H9 (cell line): ENCODE data around the gene SLC4A5. TPM values are rescaled to one million over a fixed set of nuclear protein-coding genes. Genes with fewer than 3 reads are reported as not detected.
A peak's percentile ranks its signal among the peaks of the same experiment; 100 is the strongest.

ENCODE experiments used
- DNase-seq: peaks from one replicate; pipeline ENCODE4 v3.0.0-alpha.2; 2017
- H2AFZ ChIP-seq: one replicate; pipeline ENCODE4 v1.6.1; 2013; ENCODE audit warnings: mild to moderate bottlenecking, low read length, control low read depth, moderate library complexity
- H2AK5ac ChIP-seq: 2 replicates; pipeline ENCODE4 v1.6.1; 2013; ENCODE audit warnings: low read length, control low read depth, mixed read lengths; ENCODE audit not compliant: insufficient read length
- H2BK120ac ChIP-seq: one replicate; pipeline ENCODE4 v1.6.1; 2013; ENCODE audit warnings: low read depth, mild to moderate bottlenecking, low read length, control low read depth, inconsistent platforms; ENCODE audit not compliant: poor library complexity, severe bottlenecking
- H2BK12ac ChIP-seq: 2 replicates; pipeline ENCODE4 v1.6.1; 2013; ENCODE audit warnings: low read length, control low read depth, mixed read lengths, low read depth; ENCODE audit not compliant: insufficient read length
- H2BK15ac ChIP-seq: 2 replicates; pipeline ENCODE4 v1.6.1; 2013; ENCODE audit warnings: low read depth, low read length, control low read depth
- H2BK20ac ChIP-seq: one replicate; pipeline ENCODE4 v1.6.1; 2013; ENCODE audit warnings: low read depth, mild to moderate bottlenecking, low read length, control low read depth, inconsistent platforms; ENCODE audit not compliant: poor library complexity, severe bottlenecking
- H2BK5ac ChIP-seq: 2 replicates; pipeline ENCODE4 v1.6.1; 2013; ENCODE audit warnings: low read length, control low read depth, mixed read lengths; ENCODE audit not compliant: insufficient read length
- H3K14ac ChIP-seq: 2 replicates; pipeline ENCODE4 v1.6.1; 2013; ENCODE audit warnings: low read length, control low read depth; ENCODE audit not compliant: insufficient read depth
- H3K18ac ChIP-seq: 2 replicates; pipeline ENCODE4 v1.6.1; 2013; ENCODE audit warnings: low read depth, mild to moderate bottlenecking, mixed read lengths, low read length, control low read depth; ENCODE audit not compliant: insufficient read length
- H3K23ac ChIP-seq: 2 replicates; pipeline ENCODE4 v1.6.1; 2013; ENCODE audit warnings: low read length, control low read depth, mixed read lengths, low read depth; ENCODE audit not compliant: insufficient read length
- H3K23me2 ChIP-seq: 2 replicates; pipeline ENCODE4 v1.6.1; 2013; ENCODE audit warnings: low read depth, mild to moderate bottlenecking, mixed read lengths, low read length, control low read depth; ENCODE audit not compliant: insufficient read length, poor library complexity, severe bottlenecking
- H3K27ac ChIP-seq: 2 replicates; pipeline ENCODE4 v1.5.1; 2013; ENCODE audit warnings: low read length, control low read depth, mixed read lengths, low read depth; ENCODE audit not compliant: insufficient read length
- H3K27me3 ChIP-seq: 2 replicates; pipeline ENCODE4 v1.6.1; 2013; ENCODE audit warnings: low read length, control low read depth, inconsistent platforms; ENCODE audit not compliant: insufficient read depth
- H3K4ac ChIP-seq: 2 replicates; pipeline ENCODE4 v1.6.1; 2013; ENCODE audit warnings: low read depth, mild to moderate bottlenecking, control low read depth, inconsistent platforms, low read length, moderate library complexity
- H3K4me1 ChIP-seq: 2 replicates; pipeline ENCODE4 v1.6.1; 2013; ENCODE audit warnings: low read length, control low read depth, inconsistent platforms; ENCODE audit not compliant: insufficient read depth
- H3K4me2 ChIP-seq: 2 replicates; pipeline ENCODE4 v1.6.1; 2013; ENCODE audit warnings: low read length, control low read depth, mixed read lengths; ENCODE audit not compliant: insufficient read length, insufficient read depth
- H3K56ac ChIP-seq: 2 replicates; pipeline ENCODE4 v1.6.1; 2013; ENCODE audit warnings: low read depth, mild to moderate bottlenecking, mixed read lengths, low read length, control low read depth; ENCODE audit not compliant: insufficient read length
- H3K79me1 ChIP-seq: 2 replicates; pipeline ENCODE4 v1.6.1; 2013; ENCODE audit warnings: low read depth, mild to moderate bottlenecking, moderate library complexity, low read length, control low read depth, inconsistent platforms; ENCODE audit not compliant: insufficient read depth, poor library complexity, severe bottlenecking
- H3K79me2 ChIP-seq: 2 replicates; pipeline ENCODE4 v1.6.1; 2013; ENCODE audit warnings: low read length, control low read depth, inconsistent platforms; ENCODE audit not compliant: insufficient read depth
- H3K9ac ChIP-seq: 2 replicates; pipeline ENCODE4 v1.6.1; 2013; ENCODE audit warnings: low read length, control low read depth, mixed read lengths; ENCODE audit not compliant: insufficient read length; ENCODE audit errors: extremely low read depth
- H3K9me3 ChIP-seq: one replicate; pipeline ENCODE4 v1.6.1; 2013; ENCODE audit warnings: low read depth, low read length, inconsistent platforms; ENCODE audit not compliant: control insufficient read depth
- H3T11ph ChIP-seq: one replicate; pipeline ENCODE4 v1.6.1; 2013; ENCODE audit warnings: mild to moderate bottlenecking, low read length, control low read depth, inconsistent platforms
- H4K20me1 ChIP-seq: one replicate; pipeline ENCODE4 v1.6.1; 2013; ENCODE audit not compliant: control insufficient read depth, insufficient read length, insufficient read depth
- H4K5ac ChIP-seq: 2 replicates; pipeline ENCODE4 v1.6.1; 2013; ENCODE audit warnings: low read depth, mild to moderate bottlenecking, mixed read lengths, low read length, control low read depth; ENCODE audit not compliant: insufficient read length
- H4K8ac ChIP-seq: replicated peaks from 2 replicates; pipeline ENCODE4 v1.6.1; 2013; ENCODE audit warnings: low read length, control low read depth, mixed read lengths, low read depth; ENCODE audit not compliant: insufficient read length
- H4K91ac ChIP-seq: 2 replicates; pipeline ENCODE4 v1.6.1; 2013; ENCODE audit warnings: low read depth, mild to moderate bottlenecking, moderate library complexity, mixed read lengths, low read length, control low read depth; ENCODE audit not compliant: insufficient read length
- H3K27ac Mint-ChIP-seq, 3 experiments: 2 replicates in 2 of 3; 3 replicates in 1 of 3; pipeline ENCODE4 v1.8.0; 2020 to 2021; ENCODE audit warnings: mixed read lengths in 3 of 3, mild to moderate bottlenecking in 1 of 3, moderate library complexity in 1 of 3
- H3K27me3 Mint-ChIP-seq: 2 replicates; pipeline ENCODE4 v1.8.0; 2021; ENCODE audit warnings: low read depth, mild to moderate bottlenecking, moderate library complexity, mixed read lengths
- H3K36me3 Mint-ChIP-seq, 3 experiments: 2 replicates in 2 of 3; 3 replicates in 1 of 3; pipeline ENCODE4 v1.8.0; 2020 to 2021; ENCODE audit warnings: low read depth in 3 of 3, mixed read lengths in 3 of 3; ENCODE audit not compliant: insufficient read depth in 1 of 3
- H3K4me1 Mint-ChIP-seq, 2 experiments: 2 replicates each; pipeline ENCODE4 v1.8.0; 2020; ENCODE audit warnings: mixed read lengths in 2 of 2
- H3K4me3 Mint-ChIP-seq, 2 experiments: 2 replicates in 1 of 2; 3 replicates in 1 of 2; pipeline ENCODE4 v1.8.0; 2020 to 2021; ENCODE audit warnings: mild to moderate bottlenecking in 2 of 2, mixed read lengths in 2 of 2, moderate library complexity in 1 of 2
- H3K9me3 Mint-ChIP-seq, 2 experiments: 2 replicates in 1 of 2; 3 replicates in 1 of 2; pipeline ENCODE4 v1.8.0; 2020; ENCODE audit warnings: mild to moderate bottlenecking in 2 of 2, mixed read lengths in 2 of 2, moderate library complexity in 1 of 2
- WGBS: extraction: QIAGEN DNeasy Blood & Tissue Kit; methylation state at CpG from one replicate; pipeline ENCODE4 v1.1.7; 2013; ENCODE audit warnings: missing lambda C conversion rate, low lambda C conversion rate, mixed read lengths; ENCODE audit not compliant: insufficient read length; ENCODE audit errors: extremely low coverage; 5-methylcytosine and 5-hydroxymethylcytosine counted together
- total RNA-seq: library from RNA; stranded (reverse); gene quantifications from 2 replicates; pipeline ENCODE4 v1.2.1, GENCODE V29; 2021
- TF ChIP-seq, protein P1 (sequence below): fragments of 200-600 bp; sonication (generic); conservative IDR thresholded peaks from 3 replicates; pipeline ENCODE4 v1.8.0; 2021; ENCODE audit warnings: antibody characterized with exemption, mild to moderate bottlenecking

Gene SLC4A5
- total RNA-seq, 1 experiment from 2014 or later, result 0.50 TPM

DNA sequence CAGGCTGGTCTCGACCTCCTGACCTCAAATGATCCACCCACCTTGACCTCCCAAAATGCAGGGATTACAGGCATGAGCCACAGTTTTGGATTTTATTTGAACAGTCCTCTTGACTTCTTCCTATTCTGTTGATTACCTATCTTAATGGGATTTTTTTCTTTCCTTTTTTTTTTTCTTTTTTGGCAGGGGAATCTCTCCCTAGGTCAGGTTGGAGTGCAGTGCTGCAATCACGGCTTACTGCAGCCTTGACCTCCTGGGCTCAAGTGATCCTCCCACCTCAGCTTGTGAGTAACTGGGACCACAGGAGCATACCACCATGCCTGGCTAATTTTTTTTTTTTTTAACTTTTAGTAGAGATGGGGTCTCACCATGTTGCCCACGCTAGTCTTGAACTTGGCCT is 142.0 kb downstream of the SLC4A5 start:
- no peak overlapping the region for H2BK120ac ChIP-seq
- peak overlapping the region; percentile 97 to 100 for H3K4me3 Mint-ChIP-seq
- H2BK12ac ChIP-seq, result no peak overlapping the region
- H3K9me3 Mint-ChIP-seq, result peaks cover 2 to 3% of the 10 kb centered on the region in 2 experiments; a peak in 4 of 5 replicates
- H3K9me3 ChIP-seq, result no peaks in the 10 kb centered on the region
- H3K4me1 ChIP-seq, result peaks cover 10% of the 10 kb centered on the region
- no peak overlapping the region for H2AK5ac ChIP-seq
- no peak overlapping the region for H3K14ac ChIP-seq
- DNase-seq, result no peak
- H3K27me3 ChIP-seq, result no peaks in the 10 kb centered on the region
- WGBS, result no CpG with 5 or more reads among the region's 3 CpGs
- TF ChIP-seq, protein P1, sequence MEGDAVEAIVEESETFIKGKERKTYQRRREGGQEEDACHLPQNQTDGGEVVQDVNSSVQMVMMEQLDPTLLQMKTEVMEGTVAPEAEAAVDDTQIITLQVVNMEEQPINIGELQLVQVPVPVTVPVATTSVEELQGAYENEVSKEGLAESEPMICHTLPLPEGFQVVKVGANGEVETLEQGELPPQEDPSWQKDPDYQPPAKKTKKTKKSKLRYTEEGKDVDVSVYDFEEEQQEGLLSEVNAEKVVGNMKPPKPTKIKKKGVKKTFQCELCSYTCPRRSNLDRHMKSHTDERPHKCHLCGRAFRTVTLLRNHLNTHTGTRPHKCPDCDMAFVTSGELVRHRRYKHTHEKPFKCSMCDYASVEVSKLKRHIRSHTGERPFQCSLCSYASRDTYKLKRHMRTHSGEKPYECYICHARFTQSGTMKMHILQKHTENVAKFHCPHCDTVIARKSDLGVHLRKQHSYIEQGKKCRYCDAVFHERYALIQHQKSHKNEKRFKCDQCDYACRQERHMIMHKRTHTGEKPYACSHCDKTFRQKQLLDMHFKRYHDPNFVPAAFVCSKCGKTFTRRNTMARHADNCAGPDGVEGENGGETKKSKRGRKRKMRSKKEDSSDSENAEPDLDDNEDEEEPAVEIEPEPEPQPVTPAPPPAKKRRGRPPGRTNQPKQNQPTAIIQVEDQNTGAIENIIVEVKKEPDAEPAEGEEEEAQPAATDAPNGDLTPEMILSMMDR, result no peak
- H4K20me1 ChIP-seq, result no peaks in the 10 kb centered on the region
- peaks cover 62% of the 10 kb centered on the region for H3K79me2 ChIP-seq
- H3K27ac ChIP-seq, result no peak overlapping the region
- H3K4ac ChIP-seq, result no peak overlapping the region
- H2BK15ac ChIP-seq, result no peak overlapping the region
- no peak overlapping the region for H2BK20ac ChIP-seq
- H3T11ph ChIP-seq, result no peak overlapping the region
- no peak overlapping the region for H4K8ac ChIP-seq
- no peak overlapping the region for H3K18ac ChIP-seq
- H3K56ac ChIP-seq, result no peak overlapping the region
- peaks cover 7% of the 10 kb centered on the region for H3K79me1 ChIP-seq
- H3K4me1 Mint-ChIP-seq, result peaks cover 48 to 57% of the 10 kb centered on the region in 2 experiments
- H2AFZ ChIP-seq, result no peak overlapping the region
- H3K27ac Mint-ChIP-seq, result peak overlapping the region in 2 of 3 experiments; percentile 79 to 81; a peak in 3 of 7 replicates
- H3K23me2 ChIP-seq, result peaks cover 7% of the 10 kb centered on the region
- peaks cover 39 to 62% (median 62%) of the 10 kb centered on the region in 3 experiments for H3K36me3 Mint-ChIP-seq
- no peak overlapping the region for H3K23ac ChIP-seq
- no peak overlapping the region for H3K4me2 ChIP-seq
- no peak overlapping the region for H4K91ac ChIP-seq
- H2BK5ac ChIP-seq, result no peak overlapping the region
- no peak overlapping the region for H4K5ac ChIP-seq
- H3K27me3 Mint-ChIP-seq, result peaks cover 6% of the 10 kb centered on the region
- no peak overlapping the region for H3K9ac ChIP-seq
